ENCODE results near the gene PTGFRN. TPM values are rescaled to one million over a fixed set of nuclear protein-coding genes. Genes with fewer than 3 reads are reported as not detected.

PTGFRN gene
- total and polyA plus RNA-seq, 7 donors: 6.6 to 179 (median 77.3) TPM

DNA sequence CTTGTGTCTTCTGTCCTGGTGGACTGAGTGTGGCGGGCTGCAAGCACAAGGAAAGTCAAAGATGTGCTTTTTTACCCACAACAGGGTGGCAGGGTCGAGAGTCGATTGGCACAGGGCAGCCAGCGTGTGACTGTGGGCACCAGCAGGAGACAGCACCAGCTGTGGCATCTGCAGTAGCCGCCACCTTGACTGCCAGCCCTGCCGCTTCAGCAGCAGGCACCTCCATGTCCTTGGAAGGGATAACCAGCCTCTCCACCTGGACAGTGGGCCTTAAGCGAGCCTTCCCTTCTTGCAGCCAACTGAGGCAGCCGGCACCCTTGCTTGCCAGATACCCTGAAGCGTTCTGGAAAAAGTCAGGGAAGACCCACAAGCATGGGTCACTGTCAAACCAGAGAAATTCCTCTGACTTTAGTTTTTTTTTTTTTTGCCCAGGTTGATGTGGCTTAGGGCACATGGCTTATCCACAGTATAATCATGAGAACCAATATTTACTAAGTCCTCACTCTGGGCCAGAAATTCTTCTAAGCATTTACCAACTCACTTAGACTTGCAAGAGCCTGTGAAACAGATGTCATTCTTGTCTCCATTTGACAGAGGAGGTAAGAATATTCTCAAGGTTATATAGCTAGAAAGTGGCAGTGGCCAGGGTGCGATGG is 30.1 kb upstream of the PTGFRN start:
- WGBS, 2 donors: 87 to 95% methylated on average over 10 of the region's 10 CpGs
- TF ChIP-seq POLR2A (IDR thresholded peaks at IDR 0.05) (no peak), POLR2AphosphoS5 (IDR thresholded peaks at IDR 0.05) (no peak), EP300 (IDR thresholded peaks at IDR 0.05) (no peak)
- TF ChIP-seq, protein P1, sequence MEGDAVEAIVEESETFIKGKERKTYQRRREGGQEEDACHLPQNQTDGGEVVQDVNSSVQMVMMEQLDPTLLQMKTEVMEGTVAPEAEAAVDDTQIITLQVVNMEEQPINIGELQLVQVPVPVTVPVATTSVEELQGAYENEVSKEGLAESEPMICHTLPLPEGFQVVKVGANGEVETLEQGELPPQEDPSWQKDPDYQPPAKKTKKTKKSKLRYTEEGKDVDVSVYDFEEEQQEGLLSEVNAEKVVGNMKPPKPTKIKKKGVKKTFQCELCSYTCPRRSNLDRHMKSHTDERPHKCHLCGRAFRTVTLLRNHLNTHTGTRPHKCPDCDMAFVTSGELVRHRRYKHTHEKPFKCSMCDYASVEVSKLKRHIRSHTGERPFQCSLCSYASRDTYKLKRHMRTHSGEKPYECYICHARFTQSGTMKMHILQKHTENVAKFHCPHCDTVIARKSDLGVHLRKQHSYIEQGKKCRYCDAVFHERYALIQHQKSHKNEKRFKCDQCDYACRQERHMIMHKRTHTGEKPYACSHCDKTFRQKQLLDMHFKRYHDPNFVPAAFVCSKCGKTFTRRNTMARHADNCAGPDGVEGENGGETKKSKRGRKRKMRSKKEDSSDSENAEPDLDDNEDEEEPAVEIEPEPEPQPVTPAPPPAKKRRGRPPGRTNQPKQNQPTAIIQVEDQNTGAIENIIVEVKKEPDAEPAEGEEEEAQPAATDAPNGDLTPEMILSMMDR (IDR thresholded peaks at IDR 0.05): no peak
- Histone ChIP-seq H3K27me3 (no peaks in the 10 kb centered on the region), H3K27ac (peak overlapping the region in 3 of 4 donors; percentile 62 to 74 (median 69)), H3K4me1 (peaks cover 0 to 40% (median 27%) of the 10 kb centered on the region in 4 donors), H3K4me3 (no peak overlapping the region), H3K36me3 (no peaks in the 10 kb centered on the region), H3K9me3 (no peaks in the 10 kb centered on the region)
- intact Hi-C loops (cut with DNase I): loop anchor here (2.0 kb wide), 1 partner anchor 29 kb away; the partner anchor contains the start of gene PTGFRN
- no peak for DNase-seq

DNA sequence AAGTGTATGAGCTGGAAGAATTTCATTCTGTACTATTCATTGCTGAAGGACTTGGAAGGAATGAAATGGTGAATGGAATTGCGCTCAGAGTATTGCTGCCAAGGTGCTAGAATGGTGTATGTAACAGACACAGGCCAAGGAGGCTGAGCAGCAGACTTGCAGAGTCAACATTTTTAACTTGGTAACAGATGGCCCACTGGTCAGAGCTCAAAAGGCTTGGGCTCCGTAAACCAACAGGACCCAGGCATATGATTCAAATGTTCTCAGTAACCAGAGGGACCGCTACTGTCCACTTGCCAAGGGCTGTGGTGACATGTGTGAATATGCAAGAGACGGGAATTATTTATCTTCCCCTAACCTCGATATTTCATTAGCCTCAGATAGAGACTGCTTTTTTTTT is 28.8 kb upstream of the PTGFRN start:
- Histone ChIP-seq H3K4me3 (no peak overlapping the region), H3K4me1 (peaks cover 0 to 40% (median 27%) of the 10 kb centered on the region in 4 donors), H3K27me3 (no peaks in the 10 kb centered on the region), H3K36me3 (no peaks in the 10 kb centered on the region), H3K9me3 (no peaks in the 10 kb centered on the region), H3K27ac (peak overlapping the region in 3 of 4 donors; percentile 6 to 74 (median 62))
- WGBS, 2 donors: 90 to 92% methylated on average over 5 of the region's 5 CpGs
- intact Hi-C loops (cut with DNase I): loop anchor here (2.0 kb wide), 1 partner anchor 28 kb away; the partner anchor contains the start of gene PTGFRN
- no peak for TF ChIP-seq EP300 (IDR thresholded peaks at IDR 0.05)
- TF ChIP-seq, protein P1 (IDR thresholded peaks at IDR 0.05): no peak
- TF ChIP-seq POLR2AphosphoS5 (IDR thresholded peaks at IDR 0.05): peak in 1 of 4 donors; percentile 16
- no peak for TF ChIP-seq POLR2A (IDR thresholded peaks at IDR 0.05)
- peak; percentile 73 for DNase-seq

DNA sequence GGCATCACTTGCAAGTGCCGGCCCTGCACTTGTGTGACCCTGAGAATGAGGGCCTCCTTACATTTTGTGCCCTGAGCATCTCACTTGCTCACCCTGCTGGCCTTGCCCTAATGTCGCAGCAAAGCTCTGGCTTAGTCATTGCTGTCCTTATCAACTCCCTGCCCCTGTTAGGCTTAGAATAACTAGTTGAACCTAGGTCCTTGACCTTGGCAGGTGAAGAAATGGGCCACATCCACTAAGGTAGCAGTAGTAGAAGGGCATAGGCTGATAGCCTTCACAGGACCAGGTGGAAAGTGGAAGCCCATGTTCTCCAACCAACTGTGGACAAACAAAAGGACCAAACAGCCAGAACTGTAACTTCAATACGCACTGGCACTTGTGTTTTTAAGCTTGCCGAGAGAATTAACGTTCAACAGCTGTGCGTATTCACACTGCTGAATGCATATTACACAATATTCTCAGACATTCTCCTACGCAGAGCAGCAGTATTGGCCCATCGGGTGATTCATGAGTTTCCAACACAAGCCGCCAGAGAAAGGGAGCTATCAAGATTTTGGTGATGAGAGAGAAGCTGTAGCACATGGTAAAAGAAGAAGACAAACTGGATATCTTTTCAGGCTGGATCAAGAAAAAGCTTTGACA is 27.7 kb upstream of the PTGFRN start:
- Histone ChIP-seq H3K9me3 (no peaks in the 10 kb centered on the region), H3K27ac (peak overlapping the region; percentile 38 to 74 (median 60)), H3K4me1 (peaks cover 0 to 40% (median 26%) of the 10 kb centered on the region in 4 donors), H3K36me3 (no peaks in the 10 kb centered on the region), H3K27me3 (no peaks in the 10 kb centered on the region), H3K4me3 (no peak overlapping the region)
- peak; percentile 85 for DNase-seq
- 73 to 75% methylated on average over 9 of the region's 9 CpGs for WGBS, 2 donors
- intact Hi-C loops (cut with DNase I): loop anchor here (2.0 kb wide), 1 partner anchor 27 kb away; the partner anchor contains the start of gene PTGFRN
- TF ChIP-seq EP300 (IDR thresholded peaks at IDR 0.05) (peak in 1 of 4 donors; percentile 22), POLR2AphosphoS5 (IDR thresholded peaks at IDR 0.05) (peak; percentile 53 to 75 (median 58)), POLR2A (IDR thresholded peaks at IDR 0.05) (no peak)

DNA sequence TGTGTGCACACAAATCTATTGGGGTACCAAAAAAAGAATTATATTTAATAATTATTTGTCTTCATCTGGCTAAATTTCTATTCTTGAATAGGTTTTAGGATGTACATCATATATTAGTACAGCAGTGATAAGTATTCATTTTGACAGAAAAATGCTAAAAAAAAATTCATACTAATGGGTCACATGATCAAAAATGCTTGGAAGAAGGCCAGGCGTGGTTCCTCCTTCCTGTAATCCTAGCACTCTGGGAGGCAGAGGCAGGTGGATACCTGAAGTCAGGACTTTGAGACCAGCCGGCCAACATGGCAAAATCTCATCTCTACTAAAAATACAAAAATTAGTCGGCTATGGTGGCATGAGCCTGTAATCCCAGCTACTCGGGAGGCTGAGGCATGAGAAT is 26.9 kb upstream of the PTGFRN start:
- TF ChIP-seq, protein P1 (IDR thresholded peaks at IDR 0.05): no peak
- TF ChIP-seq POLR2AphosphoS5 (IDR thresholded peaks at IDR 0.05) (no peak), EP300 (IDR thresholded peaks at IDR 0.05) (no peak), POLR2A (IDR thresholded peaks at IDR 0.05) (no peak)
- H3K9me3 ChIP-seq: no peaks in the 10 kb centered on the region
- 91 to 92% methylated on average over 4 of the region's 4 CpGs for WGBS, 2 donors
- no peaks in the 10 kb centered on the region for H3K27me3 ChIP-seq
- H3K36me3 ChIP-seq: no peaks in the 10 kb centered on the region
- peaks cover 0 to 32% (median 19%) of the 10 kb centered on the region in 4 donors for H3K4me1 ChIP-seq
- DNase-seq: no peak
- H3K4me3 ChIP-seq: no peak overlapping the region
- H3K27ac ChIP-seq: peak overlapping the region in 2 of 4 donors; percentile 18 to 62
- intact Hi-C loops (cut with DNase I): no loop called here

DNA sequence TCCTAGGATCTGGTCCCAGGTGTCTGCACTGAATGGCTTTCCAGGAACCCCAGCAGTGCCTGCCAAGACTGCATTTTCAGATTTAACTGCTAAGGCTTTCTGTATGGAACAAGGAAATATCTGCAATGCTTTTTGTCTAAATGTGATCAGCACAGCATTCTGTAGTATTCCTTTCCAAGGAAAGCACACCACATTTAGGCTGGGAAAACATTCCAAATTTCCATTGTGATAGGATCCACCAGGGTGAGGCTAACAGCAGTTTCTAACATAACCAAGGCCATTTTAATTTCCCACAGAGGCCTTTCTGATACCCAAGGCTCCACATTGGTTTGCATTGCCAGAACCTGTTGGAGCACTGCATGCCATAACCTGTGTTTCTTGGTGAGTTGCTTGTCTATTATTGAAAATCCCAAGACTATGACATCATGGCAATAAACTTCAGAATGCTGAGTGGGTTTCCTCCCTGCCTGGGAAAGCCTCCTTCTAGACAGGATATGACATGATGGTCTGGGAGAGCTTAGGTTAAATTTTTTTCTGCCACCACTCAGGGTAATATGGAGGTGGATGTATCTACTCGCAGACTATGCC is 23.3 kb upstream of the PTGFRN start:
- DNase-seq: no peak
- TF ChIP-seq, protein P1 (IDR thresholded peaks at IDR 0.05): no peak
- TF ChIP-seq POLR2A (IDR thresholded peaks at IDR 0.05): no peak
- TF ChIP-seq EP300 (IDR thresholded peaks at IDR 0.05): no peak
- no peak for TF ChIP-seq POLR2AphosphoS5 (IDR thresholded peaks at IDR 0.05)
- Histone ChIP-seq H3K4me3 (no peak overlapping the region), H3K27me3 (no peaks in the 10 kb centered on the region), H3K4me1 (peaks cover 0 to 3% (median under 1%) of the 10 kb centered on the region in 4 donors), H3K9me3 (no peaks in the 10 kb centered on the region), H3K36me3 (no peaks in the 10 kb centered on the region), H3K27ac (no peak overlapping the region)
- intact Hi-C loops (cut with DNase I): no loop called here
- 96 to 98% methylated on average over 1 of the region's 1 CpG for WGBS, 2 donors

All from sigmoid colon (tissue), 7 donors.